GM12892 (cell line): ENCODE results near the gene GRM1.

Experiments
- POLR2A ChIP-seq: IDR thresholded peaks from 2 replicates; pipeline ENCODE4 v1.6.1; 2011; ENCODE audit warnings: low read depth, low read length, control low read depth
- TAF1 ChIP-seq: IDR thresholded peaks from 2 replicates; pipeline ENCODE4 v1.6.1; 2011; ENCODE audit warnings: low read depth, mild to moderate bottlenecking, control low read depth, low read length, borderline replicate concordance

DNA sequence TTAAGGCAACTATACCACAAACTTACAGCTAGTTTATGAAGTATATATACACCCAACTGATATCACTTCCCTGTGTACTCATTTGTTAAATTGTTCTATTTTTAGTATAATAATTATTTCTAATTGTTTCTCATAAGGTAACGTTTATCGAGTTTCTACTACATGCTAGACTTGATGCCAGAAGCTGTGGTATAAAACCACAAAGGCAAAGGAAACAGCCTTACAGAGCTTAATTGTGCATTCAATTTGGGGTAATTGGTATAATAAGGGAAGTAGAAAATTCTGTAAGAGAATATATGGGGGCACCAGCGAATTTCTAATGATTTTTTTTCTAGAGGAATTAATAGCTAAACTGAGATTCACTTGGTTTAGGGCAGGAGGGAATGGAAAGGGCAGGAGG lies 183.9 kb downstream of the GRM1 start:
- TF ChIP-seq TAF1 (no peak), POLR2A (no peak)
